Tibial artery (tissue), 4 donors: Measurements from ENCODE around the gene MAK.

Experiments
- DNase-seq, 2 donors: peaks; one replicate each; pipeline ENCODE4 v3.0.0-alpha.2; 2019
- H3K27ac ChIP-seq, 2 donors: fragments of 200-600 bp; sonication (generic) in 1 of 2; 1 replicate in 1 of 2; 2 replicates in 1 of 2; pipeline ENCODE4 v1.5.1; 2018 to 2019; ENCODE audit warnings: mild to moderate bottlenecking in 1 of 2
- H3K27me3 ChIP-seq, 2 donors: fragments of 200-600 bp; sonication (generic) in 1 of 2; one replicate each; pipeline versions ENCODE4 v1.5.1 to v1.6.0; 2016 to 2019
- H3K36me3 ChIP-seq, 3 donors: fragments of 200-600 bp; sonication (generic) in 2 of 3; one replicate each; pipeline ENCODE4 v1.5.1; 2016 to 2019; ENCODE audit warnings: mild to moderate bottlenecking in 2 of 3
- H3K4me1 ChIP-seq, 4 donors: fragments of 200-600 bp; sonication (generic) in 2 of 4; 1 replicate in 3 of 4; 2 replicates in 1 of 4; pipeline ENCODE4 v1.5.1; 2016 to 2019
- H3K4me3 ChIP-seq, 2 donors: fragments of 200-600 bp; sonication (generic) in 1 of 2; 1 replicate in 1 of 2; 2 replicates in 1 of 2; pipeline ENCODE4 v1.5.1; 2018 to 2019; ENCODE audit warnings: mild to moderate bottlenecking in 2 of 2
- H3K9me3 ChIP-seq, 3 donors: fragments of 200-600 bp; sonication (generic) in 1 of 3; one replicate each; pipeline ENCODE4 v1.5.1; 2016 to 2019
- intact Hi-C: fragments of 100-400 bp; cut with DNase I; formaldehyde crosslinking; loops from one replicate; pipeline ENCODE4 v1.15.0; 2023; ENCODE audit warnings: low total_unique reads
- TF ChIP-seq, protein P1 (sequence below), 2 experiments: fragments of 200-600 bp in 1 of 2; fragments of 450-650 bp in 1 of 2; IDR thresholded peaks; one replicate each; pipeline ENCODE4 v1.5.1; 2017 to 2019; ENCODE audit warnings: antibody characterized with exemption in 2 of 2, mild to moderate bottlenecking in 1 of 2, moderate library complexity in 1 of 2

MAK gene

DNA sequence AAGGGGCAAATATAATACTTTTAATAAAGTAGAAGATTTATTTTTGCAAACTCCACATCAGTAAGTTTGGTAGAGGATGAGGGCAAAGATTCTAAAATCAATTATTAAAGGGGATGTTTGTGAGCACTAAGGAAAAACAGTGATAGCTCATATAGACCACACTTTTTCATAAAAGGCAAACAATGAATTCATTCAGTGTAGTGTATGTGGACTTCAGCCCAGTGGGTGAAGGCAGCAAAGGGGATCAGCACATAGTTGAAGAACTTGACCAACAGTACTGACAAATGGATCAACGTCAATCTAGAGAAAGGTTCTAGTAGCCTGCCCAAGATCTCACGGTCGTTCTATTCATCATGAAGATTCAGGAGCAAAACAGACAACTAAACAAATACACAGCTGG, 45.3 kb downstream of the MAK start:
- DNase-seq: no peak
- TF ChIP-seq, protein P1, sequence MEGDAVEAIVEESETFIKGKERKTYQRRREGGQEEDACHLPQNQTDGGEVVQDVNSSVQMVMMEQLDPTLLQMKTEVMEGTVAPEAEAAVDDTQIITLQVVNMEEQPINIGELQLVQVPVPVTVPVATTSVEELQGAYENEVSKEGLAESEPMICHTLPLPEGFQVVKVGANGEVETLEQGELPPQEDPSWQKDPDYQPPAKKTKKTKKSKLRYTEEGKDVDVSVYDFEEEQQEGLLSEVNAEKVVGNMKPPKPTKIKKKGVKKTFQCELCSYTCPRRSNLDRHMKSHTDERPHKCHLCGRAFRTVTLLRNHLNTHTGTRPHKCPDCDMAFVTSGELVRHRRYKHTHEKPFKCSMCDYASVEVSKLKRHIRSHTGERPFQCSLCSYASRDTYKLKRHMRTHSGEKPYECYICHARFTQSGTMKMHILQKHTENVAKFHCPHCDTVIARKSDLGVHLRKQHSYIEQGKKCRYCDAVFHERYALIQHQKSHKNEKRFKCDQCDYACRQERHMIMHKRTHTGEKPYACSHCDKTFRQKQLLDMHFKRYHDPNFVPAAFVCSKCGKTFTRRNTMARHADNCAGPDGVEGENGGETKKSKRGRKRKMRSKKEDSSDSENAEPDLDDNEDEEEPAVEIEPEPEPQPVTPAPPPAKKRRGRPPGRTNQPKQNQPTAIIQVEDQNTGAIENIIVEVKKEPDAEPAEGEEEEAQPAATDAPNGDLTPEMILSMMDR (IDR thresholded peaks at IDR 0.05): no peak
- H3K27ac ChIP-seq: no peak overlapping the region
- no peaks in the 10 kb centered on the region for H3K9me3 ChIP-seq
- H3K4me3 ChIP-seq: no peak overlapping the region
- intact Hi-C loops: no loop called here
- no peaks in the 10 kb centered on the region for H3K4me1 ChIP-seq
- H3K27me3 ChIP-seq: no peaks in the 10 kb centered on the region
- peaks cover 0 to 14% (median 0%) of the 10 kb centered on the region in 3 donors for H3K36me3 ChIP-seq

DNA sequence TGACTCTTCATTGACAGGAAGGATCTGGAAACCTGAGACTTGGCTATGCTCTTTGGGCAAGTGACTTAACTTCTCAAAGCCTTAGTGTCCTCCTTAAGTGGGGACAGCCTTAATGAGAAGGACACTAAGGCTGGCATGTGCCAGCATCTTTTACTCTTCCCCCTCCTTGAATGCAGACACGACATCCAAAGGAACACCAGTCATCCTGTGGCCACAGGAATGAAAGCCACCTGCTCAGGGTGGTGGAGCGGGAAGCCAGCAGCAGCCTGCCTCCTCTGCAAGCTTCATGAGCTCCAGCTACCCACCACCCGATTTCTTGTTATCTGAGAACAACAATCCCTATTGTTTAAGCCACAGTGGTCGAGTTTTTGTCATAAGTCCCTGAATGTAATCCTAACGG, 46.2 kb downstream of the MAK start:
- Histone ChIP-seq H3K27me3 (no peaks in the 10 kb centered on the region), H3K27ac (no peak overlapping the region), H3K36me3 (peaks cover 0 to 14% (median 0%) of the 10 kb centered on the region in 3 donors), H3K9me3 (no peaks in the 10 kb centered on the region), H3K4me3 (no peak overlapping the region), H3K4me1 (no peaks in the 10 kb centered on the region)
- DNase-seq: no peak
- intact Hi-C loops: no loop called here
- TF ChIP-seq, protein P1 (IDR thresholded peaks at IDR 0.05): no peak

DNA sequence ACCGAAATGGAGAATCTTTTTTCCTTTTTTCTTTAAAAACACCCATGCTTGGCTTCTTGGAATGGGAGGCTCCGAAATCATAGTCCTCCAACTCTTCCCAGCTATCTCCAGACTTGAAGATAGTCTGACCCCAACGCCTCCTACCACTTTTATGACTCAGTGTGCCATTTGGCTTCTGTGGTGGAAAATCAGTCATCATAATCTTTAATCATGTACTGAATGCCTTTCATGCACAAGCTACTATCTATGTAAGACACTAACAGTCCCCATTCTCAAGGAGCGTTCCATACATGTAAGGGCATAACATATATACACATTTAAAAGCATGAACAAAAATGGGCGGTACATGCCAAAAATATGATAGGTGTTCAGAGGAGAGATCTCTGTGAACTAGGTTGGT, 46.7 kb downstream of the MAK start:
- peaks cover 0 to 14% (median 0%) of the 10 kb centered on the region in 3 donors for H3K36me3 ChIP-seq
- no peak overlapping the region for H3K4me3 ChIP-seq
- H3K27ac ChIP-seq: no peak overlapping the region
- no peak for DNase-seq
- intact Hi-C loops: no loop called here
- no peaks in the 10 kb centered on the region for H3K9me3 ChIP-seq
- TF ChIP-seq, protein P1 (IDR thresholded peaks at IDR 0.05): no peak
- no peaks in the 10 kb centered on the region for H3K4me1 ChIP-seq
- no peaks in the 10 kb centered on the region for H3K27me3 ChIP-seq

DNA sequence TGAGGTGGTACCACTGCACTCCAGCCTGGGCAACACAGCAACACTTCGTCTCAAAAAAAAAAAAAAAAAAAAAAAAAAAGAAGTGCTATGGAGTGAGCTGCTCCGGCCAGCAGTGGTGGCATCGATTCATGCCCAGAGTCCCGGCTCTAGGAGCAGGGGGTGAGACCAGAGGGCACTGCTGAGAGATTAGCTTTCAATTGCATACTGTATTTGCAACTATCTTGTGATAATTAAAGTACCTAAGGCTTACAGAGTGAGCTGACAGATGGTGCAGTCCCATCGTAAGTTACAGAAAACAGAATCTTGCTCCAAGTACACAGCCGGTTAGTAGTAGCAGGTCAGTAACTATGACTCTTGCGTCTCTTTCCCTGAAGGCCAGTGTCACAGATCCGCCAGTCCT, 59.3 kb downstream of the MAK start:
- TF ChIP-seq, protein P1 (IDR thresholded peaks at IDR 0.05): no peak
- no peak overlapping the region for H3K27ac ChIP-seq
- no peaks in the 10 kb centered on the region for H3K4me1 ChIP-seq
- no peaks in the 10 kb centered on the region for H3K27me3 ChIP-seq
- H3K4me3 ChIP-seq: no peak overlapping the region
- peaks cover 0 to 38% (median 33%) of the 10 kb centered on the region in 3 donors for H3K36me3 ChIP-seq
- no peak for DNase-seq
- H3K9me3 ChIP-seq: no peaks in the 10 kb centered on the region
- intact Hi-C loops: no loop called here

DNA sequence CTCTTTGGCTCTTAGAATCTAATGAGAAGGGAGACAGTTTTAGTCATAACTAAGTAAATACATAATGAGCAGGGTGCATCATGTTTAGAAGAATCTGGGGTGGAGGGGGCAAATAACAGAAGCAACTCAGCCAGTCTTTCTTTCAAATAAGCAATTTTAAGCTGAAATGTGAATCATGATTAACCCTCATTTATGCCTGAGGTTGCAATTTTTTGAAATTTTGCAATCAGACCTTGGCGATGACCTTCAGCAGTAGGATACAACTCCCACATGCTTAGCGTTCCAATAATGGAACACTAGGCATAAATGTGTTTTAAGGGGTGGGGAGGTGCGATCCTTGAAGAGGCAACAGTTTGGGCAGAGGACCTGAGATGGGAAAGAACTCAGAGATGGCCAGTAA, 60.1 kb downstream of the MAK start:
- intact Hi-C loops: no loop called here
- TF ChIP-seq, protein P1 (IDR thresholded peaks at IDR 0.05): no peak
- H3K27ac ChIP-seq: no peak overlapping the region
- H3K4me1 ChIP-seq: no peaks in the 10 kb centered on the region
- no peak for DNase-seq
- H3K36me3 ChIP-seq: peaks cover 0 to 35% (median 33%) of the 10 kb centered on the region in 3 donors
- H3K27me3 ChIP-seq: no peaks in the 10 kb centered on the region
- H3K9me3 ChIP-seq: no peaks in the 10 kb centered on the region
- H3K4me3 ChIP-seq: no peak overlapping the region

DNA sequence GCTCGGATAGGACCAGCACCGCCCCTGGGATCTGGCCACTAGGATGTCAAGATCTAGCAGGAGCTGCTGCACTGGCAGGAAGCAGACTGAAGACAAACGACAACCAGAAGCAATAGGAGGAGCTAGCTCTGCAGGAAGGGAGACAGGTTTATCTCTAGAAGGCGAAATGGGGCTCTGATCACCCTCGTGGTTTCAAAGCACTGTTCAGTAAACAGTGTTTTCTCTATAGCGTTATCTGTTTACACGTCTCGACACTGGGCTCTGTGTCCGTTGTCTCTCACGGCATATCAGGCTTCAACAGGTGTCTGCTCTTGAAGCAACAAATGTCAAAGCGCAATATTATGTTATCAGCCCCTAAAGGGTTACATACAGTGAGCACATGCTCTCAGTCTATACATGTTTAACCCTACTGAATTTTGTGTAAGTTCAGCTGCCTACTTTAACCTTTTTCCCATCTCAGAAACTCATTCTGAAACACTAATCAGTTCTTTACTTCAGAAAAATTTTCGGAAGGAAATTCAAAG, 66.9 kb downstream of the MAK start:
- DNase-seq: no peak
- Histone ChIP-seq H3K27ac (no peak overlapping the region), H3K36me3 (peaks cover 0 to 37% (median 31%) of the 10 kb centered on the region in 3 donors), H3K4me3 (no peak overlapping the region), H3K4me1 (no peaks in the 10 kb centered on the region), H3K9me3 (no peaks in the 10 kb centered on the region), H3K27me3 (no peaks in the 10 kb centered on the region)
- intact Hi-C loops: no loop called here
- TF ChIP-seq, protein P1 (IDR thresholded peaks at IDR 0.05): no peak
